GM06990 (cell line): Measurements from ENCODE around the gene NR3C2.

Source experiments
- DNase-seq: peaks from one replicate; pipeline ENCODE4 v3.0.0-alpha.2; 2011; ENCODE audit not compliant: insufficient read length; ENCODE audit errors: extremely low read depth
- H3K27me3 ChIP-seq: replicated peaks from 2 replicates; pipeline ENCODE4 v1.6.0; 2011; ENCODE audit warnings: low read length; ENCODE audit not compliant: control insufficient read depth, insufficient read depth
- H3K36me3 ChIP-seq: 2 replicates; pipeline ENCODE4 v1.5.1; 2011; ENCODE audit warnings: low read length; ENCODE audit not compliant: control insufficient read depth, insufficient read depth
- H3K4me3 ChIP-seq: replicated peaks from 2 replicates; pipeline ENCODE4 v1.5.1; 2011; ENCODE audit warnings: low read depth, mild to moderate bottlenecking, control low read depth, low read length
- TF ChIP-seq, protein P1 (sequence below): IDR thresholded peaks from 2 replicates; pipeline ENCODE4 v1.5.1; 2011; ENCODE audit warnings: low read length, control low read depth, mild to moderate bottlenecking, inconsistent platforms; ENCODE audit not compliant: insufficient read depth, poor library complexity, severe bottlenecking

The NR3C2 gene

GRCh38 chr4:148229028-148229427 is 213.2 kb downstream of the NR3C2 start:
- TF ChIP-seq, protein P1, sequence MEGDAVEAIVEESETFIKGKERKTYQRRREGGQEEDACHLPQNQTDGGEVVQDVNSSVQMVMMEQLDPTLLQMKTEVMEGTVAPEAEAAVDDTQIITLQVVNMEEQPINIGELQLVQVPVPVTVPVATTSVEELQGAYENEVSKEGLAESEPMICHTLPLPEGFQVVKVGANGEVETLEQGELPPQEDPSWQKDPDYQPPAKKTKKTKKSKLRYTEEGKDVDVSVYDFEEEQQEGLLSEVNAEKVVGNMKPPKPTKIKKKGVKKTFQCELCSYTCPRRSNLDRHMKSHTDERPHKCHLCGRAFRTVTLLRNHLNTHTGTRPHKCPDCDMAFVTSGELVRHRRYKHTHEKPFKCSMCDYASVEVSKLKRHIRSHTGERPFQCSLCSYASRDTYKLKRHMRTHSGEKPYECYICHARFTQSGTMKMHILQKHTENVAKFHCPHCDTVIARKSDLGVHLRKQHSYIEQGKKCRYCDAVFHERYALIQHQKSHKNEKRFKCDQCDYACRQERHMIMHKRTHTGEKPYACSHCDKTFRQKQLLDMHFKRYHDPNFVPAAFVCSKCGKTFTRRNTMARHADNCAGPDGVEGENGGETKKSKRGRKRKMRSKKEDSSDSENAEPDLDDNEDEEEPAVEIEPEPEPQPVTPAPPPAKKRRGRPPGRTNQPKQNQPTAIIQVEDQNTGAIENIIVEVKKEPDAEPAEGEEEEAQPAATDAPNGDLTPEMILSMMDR: no peak
- H3K4me3 ChIP-seq: no peak overlapping the region
- H3K36me3 ChIP-seq: no peaks in the 10 kb centered on the region

GRCh38 chr4:148227147-148227546 is 215.1 kb downstream of the NR3C2 start:
- TF ChIP-seq, protein P1: no peak
- no peak for DNase-seq
- H3K27me3 ChIP-seq: no peaks in the 10 kb centered on the region
- no peak overlapping the region for H3K4me3 ChIP-seq
- H3K36me3 ChIP-seq: no peaks in the 10 kb centered on the region

More at GRCh38 chr4:148229028-148229427, 213.2 kb downstream of the NR3C2 start:
- no peaks in the 10 kb centered on the region for H3K27me3 ChIP-seq
- DNase-seq: no peak

DNA sequence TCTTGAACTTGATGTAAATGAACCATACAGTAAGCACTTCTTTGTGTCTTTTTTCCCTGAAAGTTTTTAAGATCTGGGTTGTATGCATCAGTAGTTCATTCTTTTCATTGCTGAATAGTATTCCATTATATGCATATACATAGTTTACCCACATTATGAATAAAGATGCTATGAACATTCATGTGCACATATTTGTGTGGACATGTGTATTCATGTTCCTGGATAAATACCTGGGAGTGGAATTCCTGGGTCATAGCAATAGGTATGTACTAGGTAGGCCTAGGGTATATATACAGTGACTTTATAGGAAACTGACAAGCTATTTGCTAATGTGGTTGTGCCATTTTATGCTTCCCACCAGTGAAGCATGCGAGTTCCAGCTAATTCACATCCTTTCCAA is 215.9 kb downstream of the NR3C2 start:
- no peak for DNase-seq
- H3K27me3 ChIP-seq: no peaks in the 10 kb centered on the region
- H3K36me3 ChIP-seq: no peaks in the 10 kb centered on the region
- no peak overlapping the region for H3K4me3 ChIP-seq
- TF ChIP-seq, protein P1: no peak

- TF ChIP-seq, protein P1: no peak
- no peak overlapping the region for H3K4me3 ChIP-seq
- no peaks in the 10 kb centered on the region for H3K27me3 ChIP-seq
- H3K36me3 ChIP-seq: no peaks in the 10 kb centered on the region
- no peak for DNase-seq
Observed at GRCh38 chr4:148225639-148226038, 216.6 kb downstream of the NR3C2 start.

GRCh38 chr4:148224476-148224875 is 217.7 kb downstream of the NR3C2 start:
- no peak for DNase-seq
- Histone ChIP-seq H3K36me3 (no peaks in the 10 kb centered on the region), H3K27me3 (no peaks in the 10 kb centered on the region), H3K4me3 (no peak overlapping the region)
- TF ChIP-seq, protein P1: no peak

DNA sequence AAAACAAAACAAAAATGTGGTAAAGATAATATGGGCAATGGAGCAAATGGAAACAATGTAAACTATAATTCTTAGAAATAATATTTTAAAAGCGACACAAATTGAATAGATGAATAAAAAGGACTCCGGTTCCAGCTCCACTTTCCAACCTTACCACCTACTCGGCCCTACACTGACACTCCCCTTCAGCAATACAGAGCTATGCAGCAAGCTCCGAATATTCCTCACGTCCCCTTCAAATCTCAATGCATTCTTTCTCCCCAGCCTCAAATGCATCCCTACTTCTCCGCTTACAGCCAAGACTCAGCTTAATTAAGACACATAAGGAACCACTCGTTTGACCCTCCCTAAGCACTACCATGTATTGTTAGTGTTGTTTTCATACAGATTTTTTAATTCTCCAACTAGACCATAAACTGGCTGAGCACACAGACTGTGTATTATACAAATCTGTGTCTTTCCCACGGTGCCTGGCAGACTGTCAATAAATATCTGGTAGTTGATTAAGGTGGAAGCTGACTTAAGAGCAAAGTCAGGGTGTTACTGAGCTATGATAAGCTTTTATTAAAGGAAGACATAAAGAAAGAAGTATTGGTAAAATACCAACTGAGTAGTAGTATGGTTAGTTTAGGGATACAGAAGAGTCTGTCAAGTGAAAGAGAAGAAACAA is 219.1 kb downstream of the NR3C2 start:
- H3K4me3 ChIP-seq: no peak overlapping the region
- TF ChIP-seq, protein P1: no peak
- H3K36me3 ChIP-seq: no peaks in the 10 kb centered on the region
- H3K27me3 ChIP-seq: no peaks in the 10 kb centered on the region
- no peak for DNase-seq
